ENCODE results near the gene MAD2L1BP. TPM values are rescaled to one million over a fixed set of nuclear protein-coding genes. Genes with fewer than 3 reads are reported as not detected.

MAD2L1BP gene
- total and polyA plus RNA-seq, 2 of the 13 experiments (the other 11 are each of a cell fraction or from before 2014, with no cell fraction given), result 54.2 to 55.5 TPM

DNA sequence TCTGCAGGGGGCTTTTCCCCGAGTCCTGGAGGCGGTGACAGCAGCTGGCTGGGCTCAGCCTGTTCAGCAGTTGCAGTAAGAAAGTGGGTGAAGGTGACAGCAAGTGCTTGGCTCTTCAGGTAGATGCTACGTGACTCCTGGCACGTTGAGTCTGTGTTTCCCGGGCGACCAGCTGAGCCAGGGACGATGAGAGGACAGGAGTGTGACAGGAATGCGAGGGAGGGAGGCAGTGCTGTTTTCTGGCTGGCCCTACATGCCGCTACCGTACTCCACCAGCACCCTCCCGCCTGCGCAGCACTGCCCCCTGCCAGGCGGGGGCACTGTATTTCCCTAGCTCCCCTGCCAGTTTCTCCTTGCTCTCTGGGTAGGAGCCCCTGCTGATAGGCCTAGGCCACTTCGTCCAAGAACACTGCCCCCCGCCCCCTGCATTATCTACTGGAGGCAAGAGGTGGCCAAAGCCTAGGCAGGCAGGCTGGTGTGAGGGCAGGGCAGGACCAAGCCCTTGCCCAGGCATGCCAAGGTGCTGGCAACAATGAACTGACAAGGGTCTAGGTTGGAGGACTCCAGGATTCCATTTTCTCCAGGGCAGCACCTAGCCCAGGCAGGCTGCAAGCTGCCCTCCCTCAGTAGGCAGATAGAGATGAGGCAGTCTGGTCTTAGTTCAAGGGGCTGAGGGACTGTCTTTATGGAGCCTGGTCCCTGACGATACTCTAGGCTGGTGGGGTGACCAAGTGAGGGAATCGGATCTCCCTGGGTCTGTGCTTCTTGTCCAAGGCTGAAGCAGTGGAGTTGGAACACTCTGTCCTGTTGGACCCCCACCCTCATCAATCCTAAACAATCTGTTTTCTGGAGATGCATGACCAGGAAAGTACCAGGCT lies 32.8 kb downstream of the MAD2L1BP start:
- in situ Hi-C loops (cut with HindIII; ENCODE audit: extremely low pct_ligation_motif_present, low pct_unique_long_range_greater_than_20kb) (loop anchor here (5.0 kb wide), 1 partner anchor 409 kb away; no protein-coding TSS in a partner anchor), intact Hi-C loops (cut with micrococcal nuclease; ENCODE audit: unreplicated experiment) (loop anchor here (5.0 to 10.0 kb wide), 3 partner anchors 64 to 184 kb away; no protein-coding TSS in a partner anchor)
- ATAC-seq (peak; percentile 73), FAIRE-seq (peak; percentile 37), DNase-seq (ENCODE audit: low spot score) (peak; percentile 76)
- Histone ChIP-seq H3K4me2 (ENCODE audit: low read depth, low read length) (peak overlapping the region; percentile 75), H3K27me3 (ENCODE audit: control insufficient read depth in 1 of 2, insufficient read depth in 2 of 2, low read length in 2 of 2) (peaks cover 2 to 24% of the 10 kb centered on the region in 2 experiments; a peak in 4 of 5 replicates), H3K9ac (ENCODE audit: insufficient read depth, low read depth, low read length) (no peak overlapping the region; the same call in 1 of the 2 replicates), H3K4me3 (replicated peaks in 1 of 3; ENCODE audit: insufficient read depth in 1 of 3, low read depth in 2 of 3, low read length in 3 of 3) (peak overlapping the region in 2 of 3 experiments; percentile 16 to 63; a peak in 4 of 6 replicates), H4K20me1 (ENCODE audit: insufficient read depth, low read length) (no peaks in the 10 kb centered on the region), H3K27ac (ENCODE audit: extremely low read length, insufficient read depth, low read length) (no peak overlapping the region), H2AFZ (ENCODE audit: low read length) (no peak overlapping the region), H3K9me3 (ENCODE audit: low read length) (no peaks in the 10 kb centered on the region), H3K4me1 (ENCODE audit: insufficient read depth, low read length) (peaks cover 73% of the 10 kb centered on the region), H3K79me2 (ENCODE audit: insufficient read depth, low read length) (no peaks in the 10 kb centered on the region), H3K36me3 (replicated peaks in 1 of 2; ENCODE audit: control insufficient read depth in 1 of 2, insufficient read depth in 2 of 2, low read length in 2 of 2) (peaks cover 7 to 13% of the 10 kb centered on the region in 2 experiments; a peak in 4 of 5 replicates)
- POLR2A ChIA-PET, result interaction anchor here (1.1 to 7.5 kb wide), 4 partner anchors 26 to 38 kb away, joined by 3 to 55 read pairs (median 8); partner anchors contain the start of genes GTPBP2 and MAD2L1BP
- 46% methylated on average over 10 of the region's 17 CpGs for WGBS (ENCODE audit: low lambda C conversion rate)
- CTCF ChIA-PET (ENCODE audit: low intra/inter-chr PET ratio, low total read pairs), result interaction anchor here (0.8 to 2.3 kb wide), 6 partner anchors 31 to 411 kb away, joined by 3 to 16 read pairs (median 3); no protein-coding TSS in a partner anchor
- BruUV-seq (replicated peaks), result no TSS peak
- TF ChIP-seq NFKBIZ (CRISPR knock-in tag; IDR thresholded peaks at IDR 0.05) (peak; percentile 24; the same call in 1 of the 2 replicates), GLI4 (CRISPR knock-in tag; IDR thresholded peaks at IDR 0.05; ENCODE audit: borderline replicate concordance) (no peak), NFIB (CRISPR knock-in tag; IDR thresholded peaks at IDR 0.05; ENCODE audit: borderline replicate concordance) (no peak), ZNF577 (CRISPR knock-in tag; IDR thresholded peaks at IDR 0.05; ENCODE audit: borderline replicate concordance, low read depth) (no peak), MZF1 (CRISPR knock-in tag; IDR thresholded peaks at IDR 0.05; ENCODE audit: borderline replicate concordance) (peak; percentile 89), DMTF1 (CRISPR knock-in tag; IDR thresholded peaks at IDR 0.05) (peak; percentile 71; the same call in 1 of the 2 replicates), IRF1 (CRISPR knock-in tag; IDR thresholded peaks at IDR 0.05; ENCODE audit: low read depth) (0 out of 2 replicates have a peak, but pooled peaks have one; percentile 63), CBX2 (IDR thresholded peaks at IDR 0.05; ENCODE audit: low read depth, low read length) (no peak), CBX2 (CRISPR knock-in tag; IDR thresholded peaks at IDR 0.05; ENCODE audit: low read depth) (0 out of 2 replicates have a peak, but pooled peaks have one; percentile 56), E2F5 (CRISPR knock-in tag; conservative IDR thresholded peaks at IDR 0.05) (0 out of 2 replicates have a peak, but pooled peaks have one; percentile 31), NCOA5 (CRISPR knock-in tag; IDR thresholded peaks at IDR 0.05) (no peak)
- TF ChIP-seq, protein P1, sequence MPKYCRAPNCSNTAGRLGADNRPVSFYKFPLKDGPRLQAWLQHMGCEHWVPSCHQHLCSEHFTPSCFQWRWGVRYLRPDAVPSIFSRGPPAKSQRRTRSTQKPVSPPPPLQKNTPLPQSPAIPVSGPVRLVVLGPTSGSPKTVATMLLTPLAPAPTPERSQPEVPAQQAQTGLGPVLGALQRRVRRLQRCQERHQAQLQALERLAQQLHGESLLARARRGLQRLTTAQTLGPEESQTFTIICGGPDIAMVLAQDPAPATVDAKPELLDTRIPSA (CRISPR knock-in tag; IDR thresholded peaks at IDR 0.05; ENCODE audit: borderline replicate concordance), result peak; percentile 83; the same call in 1 of the 2 replicates
- TF ChIP-seq, protein P2, sequence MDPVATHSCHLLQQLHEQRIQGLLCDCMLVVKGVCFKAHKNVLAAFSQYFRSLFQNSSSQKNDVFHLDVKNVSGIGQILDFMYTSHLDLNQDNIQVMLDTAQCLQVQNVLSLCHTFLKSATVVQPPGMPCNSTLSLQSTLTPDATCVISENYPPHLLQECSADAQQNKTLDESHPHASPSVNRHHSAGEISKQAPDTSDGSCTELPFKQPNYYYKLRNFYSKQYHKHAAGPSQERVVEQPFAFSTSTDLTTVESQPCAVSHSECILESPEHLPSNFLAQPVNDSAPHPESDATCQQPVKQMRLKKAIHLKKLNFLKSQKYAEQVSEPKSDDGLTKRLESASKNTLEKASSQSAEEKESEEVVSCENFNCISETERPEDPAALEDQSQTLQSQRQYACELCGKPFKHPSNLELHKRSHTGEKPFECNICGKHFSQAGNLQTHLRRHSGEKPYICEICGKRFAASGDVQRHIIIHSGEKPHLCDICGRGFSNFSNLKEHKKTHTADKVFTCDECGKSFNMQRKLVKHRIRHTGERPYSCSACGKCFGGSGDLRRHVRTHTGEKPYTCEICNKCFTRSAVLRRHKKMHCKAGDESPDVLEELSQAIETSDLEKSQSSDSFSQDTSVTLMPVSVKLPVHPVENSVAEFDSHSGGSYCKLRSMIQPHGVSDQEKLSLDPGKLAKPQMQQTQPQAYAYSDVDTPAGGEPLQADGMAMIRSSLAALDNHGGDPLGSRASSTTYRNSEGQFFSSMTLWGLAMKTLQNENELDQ (CRISPR knock-in tag; IDR thresholded peaks at IDR 0.05; ENCODE audit: borderline replicate concordance), result peak; percentile 5; the same call in 1 of the 2 replicates
